HG03064 (cell line): ENCODE data around the gene HYAL1.
A peak's percentile ranks its signal among the peaks of the same experiment; 100 is the strongest.

Experiments used
- ATAC-seq: cut with Tn5 transposase; IDR thresholded peaks from one replicate; pipeline ENCODE4 v1.9.1; 2021; ENCODE audit warnings: low read depth; ENCODE audit not compliant: unreplicated experiment

HYAL1 gene, protein sequence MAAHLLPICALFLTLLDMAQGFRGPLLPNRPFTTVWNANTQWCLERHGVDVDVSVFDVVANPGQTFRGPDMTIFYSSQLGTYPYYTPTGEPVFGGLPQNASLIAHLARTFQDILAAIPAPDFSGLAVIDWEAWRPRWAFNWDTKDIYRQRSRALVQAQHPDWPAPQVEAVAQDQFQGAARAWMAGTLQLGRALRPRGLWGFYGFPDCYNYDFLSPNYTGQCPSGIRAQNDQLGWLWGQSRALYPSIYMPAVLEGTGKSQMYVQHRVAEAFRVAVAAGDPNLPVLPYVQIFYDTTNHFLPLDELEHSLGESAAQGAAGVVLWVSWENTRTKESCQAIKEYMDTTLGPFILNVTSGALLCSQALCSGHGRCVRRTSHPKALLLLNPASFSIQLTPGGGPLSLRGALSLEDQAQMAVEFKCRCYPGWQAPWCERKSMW

DNA sequence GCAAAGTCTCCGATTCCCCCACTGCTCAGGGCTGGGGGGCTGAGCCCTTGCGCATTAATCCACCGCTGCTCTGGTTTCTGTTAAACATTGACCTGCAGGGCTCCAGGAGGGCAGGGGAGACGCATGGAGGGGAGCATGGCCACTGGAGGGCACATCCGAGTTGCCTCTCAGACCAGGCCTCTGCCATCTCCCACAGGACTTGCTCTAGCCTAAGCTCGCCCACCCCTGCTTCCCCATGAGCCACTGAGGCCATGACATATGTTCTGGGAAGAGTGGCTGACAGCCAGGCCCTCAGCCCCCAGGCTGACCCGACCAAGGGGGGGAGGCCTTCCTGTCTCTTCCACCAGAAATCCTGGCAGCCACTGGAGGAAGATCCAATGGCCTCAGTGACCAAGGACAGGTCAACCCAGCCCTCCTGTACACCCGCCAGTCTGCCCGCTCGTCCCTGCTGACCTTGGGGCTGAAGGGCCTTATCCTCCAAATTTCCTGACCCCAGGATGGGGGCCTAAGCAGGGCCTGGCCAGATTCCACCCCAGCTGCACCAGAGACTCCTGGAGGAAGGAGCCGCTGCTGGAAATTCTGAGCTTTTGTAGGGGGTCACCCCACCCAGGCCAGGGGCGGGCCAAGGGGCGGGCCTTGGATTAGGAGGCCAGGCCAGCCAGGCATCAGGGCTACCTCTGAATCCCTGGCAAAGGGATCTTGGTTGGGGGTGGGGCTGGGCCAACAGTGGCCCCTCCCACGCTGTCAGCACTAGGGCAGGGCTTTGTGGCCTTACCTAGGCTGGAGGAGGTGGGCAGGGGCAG is at the start of gene HYAL1:
HYAL1 (minus strand) TSS at position 562 of the 803 bp plus-strand sequence. CDS start 618 bp downstream, outside the sequence.
- no peak for ATAC-seq

DNA sequence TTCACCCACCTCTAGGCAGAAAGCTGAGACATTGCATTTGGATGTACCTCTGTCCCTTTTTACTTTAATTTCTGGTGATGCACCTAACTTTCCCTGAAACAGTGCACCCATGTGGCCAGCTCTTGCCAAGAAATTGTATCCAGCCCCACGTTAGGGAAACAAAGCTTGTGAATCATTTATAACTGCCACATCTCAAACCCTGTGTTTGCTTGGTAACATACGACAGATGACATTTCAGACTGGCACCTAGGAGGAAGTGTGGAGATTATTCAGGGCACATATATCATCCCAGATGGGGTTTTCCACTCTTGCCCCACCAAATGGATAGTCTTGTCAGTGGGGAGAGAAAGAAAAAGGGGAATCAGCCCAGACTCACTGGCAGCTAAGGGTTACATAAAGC is 49.4 kb upstream of the HYAL1 start:
- no peak for ATAC-seq

DNA sequence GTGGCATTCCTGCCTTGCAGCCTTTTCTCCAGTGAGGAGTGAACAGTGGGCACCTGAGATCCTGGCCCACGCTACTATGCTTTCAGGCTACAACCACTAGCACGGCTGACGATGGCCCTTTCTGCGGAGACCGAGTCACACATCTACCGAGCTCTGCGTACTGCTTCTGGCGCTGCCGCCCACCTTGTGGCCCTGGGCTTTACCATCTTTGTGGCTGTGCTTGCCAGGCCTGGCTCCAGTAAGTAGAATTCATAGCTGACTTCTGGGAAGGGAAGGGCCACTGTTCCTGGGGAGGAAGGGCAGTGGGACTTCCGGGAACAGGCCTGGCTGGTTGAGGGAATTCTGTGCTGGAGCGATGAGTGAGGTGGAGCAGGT is 47.9 kb upstream of the HYAL1 start:
- no peak for ATAC-seq

DNA sequence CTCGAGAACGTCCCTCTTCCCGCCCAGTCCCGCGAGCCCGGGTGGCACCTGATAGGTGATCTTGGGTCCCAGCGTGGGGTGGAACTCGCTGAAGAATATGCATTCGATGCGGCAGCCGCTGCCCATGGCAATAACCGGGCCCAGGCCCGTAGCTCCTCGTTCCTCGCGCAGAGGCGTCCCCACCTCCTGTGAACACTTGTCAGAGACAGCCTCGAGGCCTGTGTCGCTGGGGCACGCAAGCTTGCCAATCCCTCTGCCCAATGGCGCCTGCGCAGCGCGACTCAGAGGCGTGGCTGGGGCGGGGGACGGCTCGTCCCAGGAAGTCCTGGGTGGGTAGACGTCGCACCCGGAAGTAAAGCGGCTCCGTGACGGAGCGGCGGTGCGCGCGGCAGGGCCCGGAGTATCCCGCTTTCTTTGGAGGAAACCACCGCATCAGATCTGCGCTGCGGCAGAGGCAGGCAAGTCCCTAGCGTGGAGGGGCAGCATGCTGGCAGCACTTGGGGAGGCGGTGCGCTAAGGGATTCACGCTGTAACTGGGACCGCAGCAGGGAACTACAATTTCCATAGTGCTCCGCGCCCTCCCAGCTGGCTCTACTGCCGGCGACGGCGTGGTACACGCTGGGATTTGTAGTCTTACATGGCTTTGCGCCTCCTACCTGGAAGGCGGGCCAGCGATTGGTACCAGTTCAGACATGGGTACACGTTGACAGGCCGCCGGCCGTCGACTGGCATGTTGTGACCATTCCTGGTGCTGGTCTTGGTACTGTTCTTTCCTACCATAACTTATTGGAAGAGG is 47.4 kb upstream of the HYAL1 start, which contains the start of the genes CYB561D2 and NPRL2:
CYB561D2 (plus strand) TSS at position 336 of the 796 bp plus-strand sequence. CDS start 572 bp downstream, outside the sequence.
NPRL2 (minus strand) TSS at position 249 of the 796 bp plus-strand sequence; CDS start at position 126, 123 bp downstream.
- peak; percentile 76 for ATAC-seq

DNA sequence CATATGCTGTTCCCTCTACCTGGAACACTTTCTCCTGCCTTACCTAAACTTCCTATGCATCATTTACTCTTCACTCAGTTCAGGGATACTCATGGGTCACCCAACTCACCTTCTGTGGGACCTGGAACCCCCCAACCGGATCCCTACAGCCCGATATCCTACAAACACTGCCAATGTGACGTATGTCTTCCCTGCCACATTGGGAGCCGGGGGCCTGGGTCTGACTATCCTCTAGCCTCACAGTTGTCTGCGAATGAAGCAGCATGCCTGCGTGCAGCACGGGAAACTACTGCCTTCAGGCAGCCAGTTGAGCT is 46.8 kb upstream of the HYAL1 start:
- no peak for ATAC-seq

DNA sequence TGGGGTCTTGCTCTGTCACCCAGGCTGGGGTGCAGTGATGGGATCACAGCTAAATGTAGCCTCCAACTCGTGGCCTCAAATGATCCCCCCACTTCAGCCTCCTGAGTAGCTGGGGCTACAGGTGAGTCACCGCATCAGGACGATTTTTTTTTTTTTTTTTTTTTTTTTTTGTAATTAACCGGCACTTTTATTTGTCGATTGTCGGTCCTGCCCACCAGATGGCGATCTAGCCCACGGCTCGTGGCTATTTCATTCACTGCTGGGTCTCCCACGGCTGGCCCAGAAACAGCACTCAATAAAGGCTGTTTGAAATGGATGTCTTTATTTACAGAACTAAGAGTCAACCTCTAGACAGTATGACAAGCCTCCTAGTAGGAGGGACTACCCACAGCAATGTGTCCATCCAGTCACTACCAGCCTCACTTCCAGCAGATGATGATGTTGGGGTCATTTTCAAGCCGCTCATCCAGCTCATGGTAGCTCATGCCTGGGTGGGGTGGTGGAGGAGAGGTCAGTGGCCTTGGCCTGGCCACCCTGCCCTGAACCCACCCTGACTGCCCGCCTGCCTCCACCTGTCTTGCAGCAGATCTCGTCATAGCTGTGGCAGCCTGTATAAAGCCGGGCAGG is 43.9 kb upstream of the HYAL1 start:
- no peak for ATAC-seq

DNA sequence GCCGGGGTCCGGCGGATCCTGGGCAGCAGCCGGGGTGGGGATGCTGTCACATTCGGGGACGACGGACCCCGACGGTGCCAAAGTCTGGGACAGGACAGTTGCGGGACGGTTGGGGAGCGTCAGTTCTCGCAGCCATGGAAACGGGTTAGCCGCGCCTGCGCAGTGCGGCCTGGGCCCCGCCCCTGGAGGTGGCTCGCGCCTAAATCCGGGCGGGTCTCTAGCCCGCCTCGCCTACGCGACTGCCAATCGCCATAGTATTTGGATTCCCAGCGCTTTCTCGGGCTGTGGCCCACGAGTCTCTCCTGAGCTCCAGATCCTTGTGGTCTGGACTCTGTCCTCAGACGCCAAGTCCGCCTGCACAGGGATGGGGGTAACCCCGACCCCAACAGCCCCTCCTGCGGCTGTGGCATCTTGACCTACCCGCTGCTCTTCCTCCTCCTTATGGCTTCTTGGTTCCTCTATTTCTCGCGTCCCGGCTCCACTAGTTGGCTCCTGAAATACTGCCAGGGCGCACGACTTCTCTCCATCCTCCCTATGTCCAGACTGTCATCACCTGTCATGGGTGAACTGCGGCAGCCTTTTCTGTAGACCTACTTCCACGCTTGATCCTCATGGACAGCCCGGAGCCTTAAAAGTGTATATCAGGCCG is 42.3 kb upstream of the HYAL1 start, which contains the start of gene ZMYND10:
ZMYND10 (minus strand) TSS at position 147 of the 649 bp plus-strand sequence. CDS start 153 bp downstream, outside the sequence.
- no peak for ATAC-seq

DNA sequence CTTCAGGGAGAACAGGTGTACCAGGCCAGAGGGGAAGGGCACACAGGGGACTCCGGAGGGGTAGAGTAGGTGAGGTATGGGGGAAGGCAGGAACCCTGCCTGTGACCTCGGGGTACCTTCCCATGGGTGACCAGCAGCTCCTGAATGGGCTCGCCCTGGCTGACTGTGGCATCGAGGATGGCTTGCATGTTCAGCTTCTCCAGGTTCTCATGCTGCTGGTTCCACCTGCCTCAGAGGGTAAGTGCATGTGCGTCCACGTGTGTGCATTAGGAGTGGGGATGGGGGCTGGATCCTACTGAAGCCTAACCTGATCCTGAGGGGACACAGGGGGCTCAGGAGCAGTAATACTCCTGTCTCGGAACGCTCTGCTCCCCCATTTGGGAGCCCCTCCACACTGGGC is 41.6 kb upstream of the HYAL1 start:
- no peak for ATAC-seq

DNA sequence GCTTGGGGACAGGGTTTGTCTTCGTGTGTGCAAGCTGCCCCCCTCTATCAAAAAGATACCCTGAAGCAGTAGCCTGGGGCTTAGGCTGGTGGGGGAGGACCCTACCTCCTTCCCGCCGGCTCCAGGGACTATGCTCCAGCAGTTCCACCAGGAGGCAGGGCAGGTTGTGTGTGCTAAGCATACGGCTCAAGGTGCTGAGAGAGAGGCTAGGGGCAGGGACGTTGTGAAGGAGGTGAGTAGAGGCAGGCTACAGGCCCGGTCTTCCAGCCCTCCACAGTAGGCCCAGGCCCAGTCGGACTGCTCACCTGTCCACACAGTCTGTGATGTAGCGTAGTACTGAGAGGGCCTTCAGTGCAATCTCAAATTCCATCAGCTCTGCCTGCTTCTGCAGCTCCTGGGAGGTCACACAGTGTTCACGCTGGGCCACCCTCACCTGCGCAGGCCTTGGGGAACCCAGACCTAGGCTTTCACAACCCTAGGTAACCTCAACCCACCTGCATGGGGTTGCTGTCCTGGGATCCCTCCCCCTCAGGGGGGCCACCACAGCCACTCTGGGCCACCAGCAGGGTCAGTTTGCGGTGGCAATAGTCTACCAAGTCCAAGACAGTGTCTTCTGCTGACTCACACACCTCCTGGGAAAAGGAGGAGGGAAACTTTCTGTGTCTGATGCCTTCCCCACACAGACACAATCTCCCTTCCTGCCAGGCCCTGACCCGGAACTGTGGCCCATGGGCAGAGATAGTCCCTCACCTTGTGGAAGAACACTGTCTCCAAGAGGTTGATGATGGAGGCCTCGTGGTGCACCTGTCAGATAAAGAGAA is 39.6 kb upstream of the HYAL1 start:
- ATAC-seq, result no peak

DNA sequence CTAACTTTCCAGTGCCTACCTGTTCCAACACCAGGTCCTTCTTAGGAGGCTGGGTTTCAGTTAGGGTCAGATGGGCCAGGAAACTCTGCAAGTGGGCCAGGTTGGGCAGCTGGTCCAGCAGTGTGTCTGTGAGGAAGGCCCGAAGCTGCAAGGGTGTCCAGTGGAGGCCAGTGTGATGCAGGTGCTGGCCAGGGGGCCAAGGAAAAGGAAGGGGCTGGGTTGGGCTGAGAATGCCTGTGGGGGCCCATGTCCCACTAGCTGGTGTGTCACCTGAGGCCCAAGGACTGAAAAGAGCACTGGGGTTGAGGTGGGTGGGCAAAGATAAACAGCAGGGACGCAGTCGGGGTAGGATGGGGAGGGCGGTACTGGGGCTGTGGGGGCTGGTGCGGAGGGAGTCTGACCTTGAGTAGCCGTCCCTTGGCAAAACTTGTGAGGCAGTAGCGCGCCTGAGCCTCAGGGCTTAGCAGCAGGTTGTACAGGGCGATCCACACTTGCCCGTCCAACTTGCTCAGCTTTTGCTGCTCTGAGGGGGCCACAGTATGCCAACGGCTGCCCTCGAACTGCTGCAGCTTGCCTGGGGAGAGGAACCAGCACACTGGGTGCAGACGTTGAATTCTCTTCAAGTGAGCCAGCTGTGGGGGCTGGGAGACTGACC is 38.7 kb upstream of the HYAL1 start:
- ATAC-seq, result no peak

DNA sequence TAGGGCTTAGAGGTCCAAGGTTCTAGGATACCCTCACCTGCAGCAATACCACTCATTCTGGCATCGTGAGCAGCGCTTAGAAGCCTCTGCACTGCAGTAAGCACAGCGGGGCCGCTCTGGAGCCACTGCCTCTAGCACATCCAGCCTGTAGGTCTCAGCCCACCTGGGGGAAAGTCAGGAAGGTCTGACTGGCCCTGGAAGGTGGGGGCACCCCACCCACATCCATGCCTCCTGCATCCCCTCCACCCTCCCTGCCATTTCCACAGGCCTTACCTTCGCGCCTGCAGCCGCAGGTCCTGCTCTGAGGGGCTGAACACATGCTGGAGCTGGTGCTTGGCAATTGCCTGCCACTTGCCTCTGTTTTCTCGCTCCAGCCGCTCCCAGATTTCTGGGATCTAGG is 38.2 kb upstream of the HYAL1 start:
- no peak for ATAC-seq

DNA sequence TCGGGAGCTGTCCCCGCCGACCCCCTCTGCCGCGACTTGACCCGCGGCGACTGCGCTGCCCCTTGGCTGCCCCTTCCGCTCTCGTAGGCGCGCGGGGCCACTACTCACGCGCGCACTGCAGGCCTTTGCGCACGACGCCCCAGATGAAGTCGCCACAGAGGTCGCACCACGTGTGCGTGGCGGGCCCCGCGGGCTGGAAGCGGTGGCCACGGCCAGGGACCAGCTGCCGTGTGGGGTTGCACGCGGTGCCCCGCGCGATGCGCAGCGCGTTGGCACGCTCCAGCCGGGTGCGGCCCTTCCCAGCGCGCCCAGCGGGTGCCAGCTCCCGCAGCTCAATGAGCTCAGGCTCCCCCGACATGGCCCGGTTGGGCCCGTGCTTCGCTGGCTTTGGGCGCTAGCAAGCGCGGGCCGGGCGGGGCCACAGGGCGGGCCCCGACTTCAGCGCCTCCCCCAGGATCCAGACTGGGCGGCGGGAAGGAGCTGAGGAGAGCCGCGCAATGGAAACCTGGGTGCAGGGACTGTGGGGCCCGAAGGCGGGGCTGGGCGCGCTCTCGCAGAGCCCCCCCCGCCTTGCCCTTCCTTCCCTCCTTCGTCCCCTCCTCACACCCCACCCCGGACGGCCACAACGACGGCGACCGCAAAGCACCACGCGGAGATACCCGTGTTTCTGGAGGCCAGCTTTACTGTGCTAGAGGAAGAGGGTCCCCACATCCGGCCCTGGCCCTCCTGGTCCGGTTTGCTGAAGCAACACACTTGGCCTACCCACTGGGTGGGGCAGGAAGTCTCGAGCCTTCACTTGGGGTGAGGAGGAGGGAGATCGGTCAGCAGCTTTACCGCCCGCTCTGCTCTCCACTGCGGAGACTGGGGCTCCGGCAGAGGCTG is 37.3 kb upstream of the HYAL1 start, which contains the start of gene RASSF1:
RASSF1 (minus strand) TSS at position 389 of the 882 bp plus-strand sequence; CDS start at position 358, 31 bp downstream.
- ATAC-seq, result no peak

DNA sequence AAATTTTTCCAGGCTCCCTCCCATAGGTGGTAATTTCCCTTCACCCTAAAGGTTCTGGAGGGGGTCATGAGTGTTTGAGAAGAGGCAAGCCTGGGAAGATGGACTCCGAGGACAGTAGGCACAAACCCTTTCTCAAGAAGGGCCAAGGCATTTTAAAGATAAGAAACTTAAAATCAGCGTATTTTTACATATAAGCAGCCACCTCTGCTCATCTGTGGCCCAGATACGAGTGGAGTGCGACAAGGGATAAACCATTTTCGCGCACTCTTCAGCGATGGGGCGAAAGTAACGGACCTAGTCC is 36.7 kb upstream of the HYAL1 start:
- ATAC-seq, result no peak

DNA sequence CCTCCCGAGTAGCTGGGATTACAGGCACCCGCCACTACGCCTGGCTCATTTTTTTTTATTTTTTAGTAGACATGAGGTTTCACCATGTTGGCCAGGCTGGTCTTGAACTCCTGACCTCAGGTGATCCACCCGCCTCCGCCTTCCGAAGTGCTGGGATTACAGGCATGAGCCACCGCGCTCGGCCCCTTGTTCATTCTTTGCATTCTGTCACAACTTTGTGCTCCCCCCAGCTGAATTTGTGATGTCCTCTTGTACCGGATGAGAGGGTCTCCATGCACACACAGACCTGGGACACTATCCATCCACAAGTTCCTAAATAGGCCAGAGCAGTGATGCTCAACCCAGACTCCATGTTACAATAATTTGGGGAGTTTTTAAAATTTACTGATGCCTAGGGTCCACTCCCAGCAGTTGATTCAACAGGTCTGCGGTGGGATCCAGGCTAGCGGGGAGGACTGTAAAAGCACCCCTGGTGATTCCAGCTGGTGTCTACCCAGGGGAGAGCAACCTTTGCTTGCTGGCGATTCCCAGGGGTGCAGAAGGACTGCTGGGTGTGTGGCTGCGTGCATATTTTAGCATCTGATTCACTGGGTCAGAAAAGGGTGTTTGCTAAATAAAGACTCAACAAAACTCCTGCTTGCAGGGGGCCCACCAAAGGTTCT is 36.2 kb upstream of the HYAL1 start:
- ATAC-seq, result no peak

DNA sequence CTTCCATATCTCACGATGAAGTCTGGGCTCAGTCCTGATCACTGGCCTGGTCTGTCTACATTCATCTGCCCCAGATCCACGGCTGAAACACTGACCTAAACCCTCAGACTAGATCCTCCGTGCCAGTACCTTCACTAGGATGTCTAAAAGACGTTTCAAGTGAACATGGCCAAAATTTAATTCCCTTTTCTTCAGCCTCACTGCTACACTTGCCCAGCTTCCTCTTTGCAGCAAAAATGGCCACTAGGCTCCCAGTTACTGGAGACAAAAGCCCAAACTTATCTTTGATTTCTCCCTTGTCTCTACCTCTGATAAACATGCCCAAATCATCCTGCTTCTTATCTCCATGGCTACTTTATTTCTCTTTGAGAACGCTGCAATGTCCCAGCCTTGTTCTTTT is 35.6 kb upstream of the HYAL1 start:
- ATAC-seq, result no peak

DNA sequence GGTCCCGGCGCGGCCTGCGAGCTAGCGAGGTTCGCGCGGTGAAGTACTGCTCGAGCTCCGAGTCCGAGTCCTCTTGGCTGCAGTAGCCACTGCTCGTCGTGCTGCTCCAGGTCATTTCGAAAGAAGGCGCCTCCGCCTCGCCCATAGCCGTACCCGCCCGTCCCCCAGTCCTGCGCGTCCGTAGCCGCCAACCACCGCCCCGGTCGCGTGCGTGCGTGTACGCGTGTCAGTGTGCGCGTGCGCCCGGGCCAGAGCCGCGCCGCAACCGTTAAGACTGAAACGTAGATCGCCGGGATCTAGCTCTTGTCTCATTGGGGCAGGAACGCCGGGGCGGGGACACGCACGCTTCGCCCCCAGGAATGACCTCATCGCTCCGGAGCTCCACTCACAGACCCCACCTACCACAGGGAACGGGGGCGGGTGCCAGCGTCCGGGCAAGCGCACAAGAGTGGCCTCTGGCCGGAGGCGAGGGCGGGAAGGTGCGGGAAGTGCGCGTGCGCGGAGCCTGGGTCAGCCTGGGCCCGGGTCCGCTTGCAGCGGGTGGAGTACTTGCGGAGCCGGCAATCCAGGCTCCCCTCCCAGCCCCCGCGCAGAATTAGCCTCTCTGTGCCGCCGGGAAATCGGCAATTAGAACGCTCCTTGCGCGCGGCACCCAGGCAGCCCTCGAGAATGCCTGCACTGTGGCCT is 33.9 kb upstream of the HYAL1 start:
- peak; percentile 72 for ATAC-seq
